ENCODE results near the gene NPIPB2.

DNA sequence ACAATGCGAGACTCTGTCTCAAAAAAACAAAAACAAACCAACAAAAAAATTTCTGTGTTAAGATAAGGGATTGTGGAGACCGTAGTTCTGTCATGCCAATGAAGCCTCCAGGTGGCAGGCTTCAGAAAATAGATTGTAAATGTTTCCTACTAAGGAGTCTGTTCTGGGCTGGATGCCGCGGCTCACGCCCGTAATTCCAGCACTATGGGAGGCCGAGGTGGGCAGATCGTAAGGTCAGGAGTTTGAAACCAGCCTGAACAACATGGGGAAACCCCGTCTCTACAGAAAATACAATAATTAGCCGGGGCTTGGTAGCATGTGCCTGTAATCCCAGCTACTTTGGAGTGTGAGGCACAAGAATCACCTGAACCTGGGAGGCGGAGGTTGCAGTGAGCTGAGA, 30.3 kb upstream of the NPIPB2 start:
- TF ChIP-seq, protein P1, sequence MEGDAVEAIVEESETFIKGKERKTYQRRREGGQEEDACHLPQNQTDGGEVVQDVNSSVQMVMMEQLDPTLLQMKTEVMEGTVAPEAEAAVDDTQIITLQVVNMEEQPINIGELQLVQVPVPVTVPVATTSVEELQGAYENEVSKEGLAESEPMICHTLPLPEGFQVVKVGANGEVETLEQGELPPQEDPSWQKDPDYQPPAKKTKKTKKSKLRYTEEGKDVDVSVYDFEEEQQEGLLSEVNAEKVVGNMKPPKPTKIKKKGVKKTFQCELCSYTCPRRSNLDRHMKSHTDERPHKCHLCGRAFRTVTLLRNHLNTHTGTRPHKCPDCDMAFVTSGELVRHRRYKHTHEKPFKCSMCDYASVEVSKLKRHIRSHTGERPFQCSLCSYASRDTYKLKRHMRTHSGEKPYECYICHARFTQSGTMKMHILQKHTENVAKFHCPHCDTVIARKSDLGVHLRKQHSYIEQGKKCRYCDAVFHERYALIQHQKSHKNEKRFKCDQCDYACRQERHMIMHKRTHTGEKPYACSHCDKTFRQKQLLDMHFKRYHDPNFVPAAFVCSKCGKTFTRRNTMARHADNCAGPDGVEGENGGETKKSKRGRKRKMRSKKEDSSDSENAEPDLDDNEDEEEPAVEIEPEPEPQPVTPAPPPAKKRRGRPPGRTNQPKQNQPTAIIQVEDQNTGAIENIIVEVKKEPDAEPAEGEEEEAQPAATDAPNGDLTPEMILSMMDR (conservative IDR thresholded peaks at IDR 0.05; ENCODE audit: low read depth, low read length), result peak; percentile 41; the same call in 1 of the 2 replicates
- no peak for TF ChIP-seq EZH2phosphoT487 (IDR thresholded peaks at IDR 0.05; ENCODE audit: borderline replicate concordance, low read length)

All from PC-3 (cell line).